Neural progenitor cell (in vitro differentiated cells): Measurements from ENCODE around the gene CDH13. TPM values are rescaled to one million over a fixed set of nuclear protein-coding genes. Genes with fewer than 3 reads are reported as not detected.

Experiments
- DNase-seq: peaks from one replicate; pipeline ENCODE4 v3.0.0-alpha.2; 2016; ENCODE audit warnings: low spot score
- H2AFZ ChIP-seq: fragments of 200-600 bp; sonication (generic); replicated peaks from 2 replicates; pipeline ENCODE4 v1.6.1; 2016; ENCODE audit warnings: antibody characterized with exemption
- H3F3A ChIP-seq: fragments of 200-600 bp; sonication (generic); 2 replicates; pipeline ENCODE4 v1.6.1; 2016; ENCODE audit warnings: antibody characterized with exemption, low read depth
- H3K27ac ChIP-seq: fragments of 200-600 bp; sonication (generic); 2 replicates; pipeline ENCODE4 v1.5.1; 2016; ENCODE audit warnings: mild to moderate bottlenecking
- H3K27me3 ChIP-seq: fragments of 200-600 bp; sonication (generic); 2 replicates; pipeline ENCODE4 v1.6.1; 2016; ENCODE audit warnings: mild to moderate bottlenecking, moderate library complexity
- H3K36me3 ChIP-seq: fragments of 200-600 bp; sonication (generic); 2 replicates; pipeline ENCODE4 v1.5.1; 2016
- H3K4me1 ChIP-seq: fragments of 200-600 bp; sonication (generic); 2 replicates; pipeline ENCODE4 v1.6.1; 2016; ENCODE audit warnings: mixed run types
- H3K4me2 ChIP-seq: fragments of 200-600 bp; sonication (generic); 2 replicates; pipeline ENCODE4 v1.6.1; 2016
- H3K4me3 ChIP-seq: fragments of 200-600 bp; sonication (generic); 2 replicates; pipeline ENCODE4 v1.5.1; 2016
- H3K79me2 ChIP-seq: fragments of 200-600 bp; sonication (generic); 2 replicates; pipeline ENCODE4 v1.6.1; 2016; ENCODE audit warnings: low read depth
- H3K9ac ChIP-seq: fragments of 200-600 bp; sonication (generic); 2 replicates; pipeline ENCODE4 v1.6.1; 2016
- H3K9me3 ChIP-seq: fragments of 200-600 bp; sonication (generic); 2 replicates; pipeline ENCODE4 v1.5.1; 2016; ENCODE audit warnings: low read depth
- H4K20me1 ChIP-seq: fragments of 200-600 bp; sonication (generic); 2 replicates; pipeline ENCODE4 v1.6.1; 2016; ENCODE audit warnings: low read depth
- H3K27ac Mint-ChIP-seq: 3 replicates; pipeline ENCODE4 v1.8.0; 2021; ENCODE audit warnings: mixed read lengths
- H3K27me3 Mint-ChIP-seq: 2 replicates; pipeline ENCODE4 v1.8.0; 2022; ENCODE audit warnings: low read depth, mild to moderate bottlenecking, inconsistent platforms, moderate library complexity, mixed read lengths; ENCODE audit not compliant: insufficient read depth
- H3K36me3 Mint-ChIP-seq: 3 replicates; pipeline ENCODE4 v1.8.0; 2021; ENCODE audit warnings: mixed read lengths
- H3K4me1 Mint-ChIP-seq: 3 replicates; pipeline ENCODE4 v1.8.0; 2021; ENCODE audit warnings: mixed read lengths
- H3K4me3 Mint-ChIP-seq: 3 replicates; pipeline ENCODE4 v1.8.0; 2021; ENCODE audit warnings: mild to moderate bottlenecking, moderate library complexity, mixed read lengths
- H3K9me3 Mint-ChIP-seq: 3 replicates; pipeline ENCODE4 v1.8.0; 2020; ENCODE audit warnings: mixed read lengths
- CTCF ChIP-seq: fragments of 200-600 bp; sonication (generic); IDR thresholded peaks from 2 replicates; pipeline ENCODE4 v1.5.1; 2017; ENCODE audit warnings: antibody characterized with exemption, mild to moderate bottlenecking
- EZH2 ChIP-seq: fragments of 200-600 bp; sonication (generic); IDR thresholded peaks from 2 replicates; pipeline ENCODE4 v1.6.1; 2017; ENCODE audit warnings: antibody characterized with exemption, mild to moderate bottlenecking, moderate library complexity
- EZH2phosphoT487 ChIP-seq: fragments of 200-600 bp; sonication (generic); IDR thresholded peaks from 2 replicates; pipeline ENCODE4 v1.6.1; 2017; ENCODE audit warnings: antibody characterized with exemption
- total RNA-seq: library from RNA; depleted of rRNA; stranded (reverse); fragments of >200 nt; gene quantifications from 2 replicates; pipeline ENCODE4 v1.2.3, GENCODE V29; 2015; ENCODE audit warnings: low replicate concordance

CDH13 gene
- total RNA-seq, 1 donor from 2014 or later = 3.0 TPM

- Mint-ChIP-seq H3K36me3 (no peaks in the 10 kb centered on the region), H3K4me1 (peaks cover 12% of the 10 kb centered on the region), H3K9me3 (no peaks in the 10 kb centered on the region), H3K4me3 (no peak overlapping the region), H3K27ac (peak overlapping the region; percentile 10), H3K27me3 (no peaks in the 10 kb centered on the region)
- H3K9me3 ChIP-seq = no peaks in the 10 kb centered on the region
- TF ChIP-seq EZH2phosphoT487 (no peak), EZH2 (no peak), CTCF (no peak)
- H4K20me1 ChIP-seq = no peaks in the 10 kb centered on the region
- no peaks in the 10 kb centered on the region for H3K36me3 ChIP-seq
- H2AFZ ChIP-seq = no peak overlapping the region
- H3K79me2 ChIP-seq = no peaks in the 10 kb centered on the region
- peaks cover 5% of the 10 kb centered on the region for H3F3A ChIP-seq
- no peak overlapping the region for H3K4me2 ChIP-seq
- no peak overlapping the region for H3K27ac ChIP-seq
- H3K27me3 ChIP-seq = no peaks in the 10 kb centered on the region
- no peak overlapping the region for H3K4me3 ChIP-seq
- H3K4me1 ChIP-seq = peaks cover 5% of the 10 kb centered on the region
- no peak overlapping the region for H3K9ac ChIP-seq
- no peak for DNase-seq
Observed at GRCh38 chr16:82891424-82891823, 264.7 kb downstream of the CDH13 start.

DNA sequence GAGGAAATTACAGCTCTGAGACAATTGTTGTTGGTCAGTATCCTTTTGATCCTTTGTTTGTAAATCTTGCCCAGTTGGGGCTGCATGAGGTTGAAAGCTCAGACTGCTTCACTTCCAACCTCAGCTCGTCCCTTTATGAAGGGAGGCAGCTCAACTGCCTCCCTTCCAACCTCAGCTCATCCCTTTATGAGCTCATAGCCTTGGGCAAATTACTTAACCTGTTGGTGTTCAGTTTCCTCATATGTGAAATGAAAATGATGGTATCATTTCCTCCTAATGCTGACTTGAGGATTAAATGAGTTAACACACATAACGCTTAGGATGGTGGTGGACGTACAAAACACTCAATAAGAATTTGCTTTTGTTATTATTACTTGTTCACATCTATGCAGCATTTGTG lies 265.1 kb downstream of the CDH13 start:
- Histone ChIP-seq H3K4me2 (no peak overlapping the region), H3K4me1 (peaks cover 4% of the 10 kb centered on the region), H3K9me3 (no peaks in the 10 kb centered on the region), H3K79me2 (no peaks in the 10 kb centered on the region), H3K27ac (no peak overlapping the region), H3K4me3 (no peak overlapping the region), H3K9ac (no peak overlapping the region), H3F3A (peaks cover 3% of the 10 kb centered on the region), H2AFZ (no peak overlapping the region), H3K36me3 (no peaks in the 10 kb centered on the region), H4K20me1 (no peaks in the 10 kb centered on the region), H3K27me3 (no peaks in the 10 kb centered on the region)
- TF ChIP-seq EZH2phosphoT487 (no peak), EZH2 (no peak), CTCF (no peak)
- Mint-ChIP-seq H3K4me3 (no peak overlapping the region), H3K27ac (no peak overlapping the region), H3K27me3 (no peaks in the 10 kb centered on the region), H3K36me3 (no peaks in the 10 kb centered on the region), H3K9me3 (no peaks in the 10 kb centered on the region), H3K4me1 (peaks cover 12% of the 10 kb centered on the region)
- DNase-seq = no peak

DNA sequence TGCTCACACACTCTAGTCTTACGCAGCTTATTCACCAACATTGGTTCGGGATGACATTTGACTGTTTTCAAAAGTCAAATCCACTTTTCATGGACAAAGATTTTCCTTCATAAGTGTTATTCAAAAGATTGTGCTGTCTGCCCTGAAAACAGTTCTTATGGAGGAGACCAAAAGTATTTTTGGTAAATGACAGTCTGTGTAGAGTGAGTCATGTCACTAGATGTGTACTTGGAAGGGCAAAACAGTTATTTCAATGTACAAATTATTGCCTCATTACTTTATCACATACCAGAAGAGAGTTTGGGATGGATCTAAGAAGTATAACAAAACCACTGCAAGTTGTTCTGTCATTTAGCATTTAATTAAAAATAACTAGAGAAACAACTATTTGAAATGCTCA lies 265.6 kb downstream of the CDH13 start:
- no peak for DNase-seq
- Histone ChIP-seq H4K20me1 (no peaks in the 10 kb centered on the region), H3K27ac (no peak overlapping the region), H3K4me3 (no peak overlapping the region), H3K79me2 (no peaks in the 10 kb centered on the region), H3K27me3 (no peaks in the 10 kb centered on the region), H3K36me3 (no peaks in the 10 kb centered on the region), H3K4me2 (no peak overlapping the region), H2AFZ (no peak overlapping the region), H3K9ac (no peak overlapping the region), H3K4me1 (no peaks in the 10 kb centered on the region), H3F3A (no peaks in the 10 kb centered on the region), H3K9me3 (no peaks in the 10 kb centered on the region)
- peaks cover 10% of the 10 kb centered on the region for H3K4me1 Mint-ChIP-seq
- H3K4me3 Mint-ChIP-seq = no peak overlapping the region
- TF ChIP-seq EZH2phosphoT487 (no peak), CTCF (no peak), EZH2 (no peak)
- no peaks in the 10 kb centered on the region for H3K9me3 Mint-ChIP-seq
- H3K27ac Mint-ChIP-seq = no peak overlapping the region
- H3K27me3 Mint-ChIP-seq = no peaks in the 10 kb centered on the region
- no peaks in the 10 kb centered on the region for H3K36me3 Mint-ChIP-seq

GRCh38 chr16:82895843-82896242 lies 269.1 kb downstream of the CDH13 start:
- Mint-ChIP-seq H3K36me3 (no peaks in the 10 kb centered on the region), H3K4me1 (peaks cover 4% of the 10 kb centered on the region), H3K27ac (no peak overlapping the region), H3K9me3 (no peaks in the 10 kb centered on the region), H3K27me3 (no peaks in the 10 kb centered on the region), H3K4me3 (no peak overlapping the region)
- H3F3A ChIP-seq = no peaks in the 10 kb centered on the region
- H3K9ac ChIP-seq = no peak overlapping the region
- H3K4me2 ChIP-seq = no peak overlapping the region
- no peaks in the 10 kb centered on the region for H3K4me1 ChIP-seq
- H3K4me3 ChIP-seq = no peak overlapping the region
- TF ChIP-seq EZH2phosphoT487 (no peak), CTCF (no peak), EZH2 (no peak)
- no peak for DNase-seq
- no peaks in the 10 kb centered on the region for H3K9me3 ChIP-seq
- H3K27ac ChIP-seq = no peak overlapping the region
- no peak overlapping the region for H2AFZ ChIP-seq
- H4K20me1 ChIP-seq = no peaks in the 10 kb centered on the region
- no peaks in the 10 kb centered on the region for H3K36me3 ChIP-seq
- no peaks in the 10 kb centered on the region for H3K79me2 ChIP-seq
- H3K27me3 ChIP-seq = no peaks in the 10 kb centered on the region
